Stimulated activated CD4-positive, alpha-beta T cell treated with anti-CD3 and anti-CD28 coated beads, Interleukin-4, amount 100 ng/mL, for 4 hours (primary cell): ENCODE results near the gene FBXO4.
A peak's percentile ranks its signal among the peaks of the same experiment; 100 is the strongest.
"Not testable (repeated sequence)": the region's sequence is repeated elsewhere in the genome, so short reads cannot be mapped to it uniquely, and the experiment has no call there.

Source experiments
- DNase-seq, 2 experiments: peaks; one replicate each; pipeline ENCODE4 v3.0.0-alpha.2; 2020

The FBXO4 gene

DNA sequence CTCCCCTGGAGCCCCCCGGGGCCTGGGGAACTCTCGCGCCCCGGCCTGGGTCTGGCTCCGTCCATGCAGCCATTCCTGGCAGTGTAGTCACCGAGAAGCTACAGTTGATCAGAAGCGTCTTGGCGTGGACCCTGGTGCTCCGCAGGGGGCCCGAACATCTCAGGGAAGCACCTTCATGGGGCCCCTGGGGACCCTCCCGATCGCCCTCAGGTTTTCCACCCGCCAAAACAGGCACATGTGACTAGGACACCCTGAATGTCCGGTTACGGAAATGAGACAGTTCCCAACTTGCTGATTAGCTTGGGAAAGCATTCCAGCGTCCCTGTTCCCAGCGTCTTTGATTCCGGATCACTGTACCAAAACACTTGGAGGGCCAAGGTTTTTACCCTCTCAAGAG is 472 bp downstream of the FBXO4 start:
- DNase-seq: peak in 1 of 2 experiments; percentile 4

DNA sequence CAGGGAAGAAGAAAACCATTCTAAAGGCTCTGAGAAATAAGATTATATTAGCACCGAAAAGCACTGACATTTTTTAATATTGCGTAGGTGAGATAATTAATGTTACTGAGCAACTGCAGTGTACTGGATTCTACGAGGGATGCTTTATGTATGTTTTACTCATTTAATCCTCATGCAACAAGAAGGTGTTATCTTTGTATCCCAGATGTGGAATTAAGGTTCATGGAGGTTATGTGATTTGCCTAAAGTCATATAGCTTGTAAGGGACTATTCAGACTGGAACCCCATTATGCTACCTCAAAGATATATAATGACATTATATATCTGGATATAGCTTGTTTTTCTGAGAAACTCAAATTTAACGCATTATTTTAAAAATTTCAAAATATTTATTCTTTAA is 2.5 kb downstream of the FBXO4 start:
- no peak for DNase-seq

DNA sequence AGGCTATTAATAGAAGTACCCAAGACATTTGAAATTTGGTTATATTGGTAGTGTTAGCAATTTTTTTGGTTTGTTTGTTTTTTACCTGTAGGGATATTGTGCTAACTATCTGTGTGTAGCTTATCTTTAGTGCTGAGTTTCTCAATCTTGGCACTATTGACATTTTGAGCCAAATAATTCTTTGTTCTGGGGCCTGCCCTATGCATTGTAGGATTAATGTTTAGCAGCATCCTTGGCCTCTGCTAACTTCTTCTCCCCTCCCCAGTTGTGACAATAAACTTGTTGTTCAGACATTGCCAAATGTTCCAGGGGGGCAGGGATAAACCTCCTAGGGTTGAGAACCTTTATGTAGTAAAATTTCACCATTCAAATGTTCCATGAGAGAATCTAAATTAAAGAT is 4.0 kb downstream of the FBXO4 start:
- no peak for DNase-seq

DNA sequence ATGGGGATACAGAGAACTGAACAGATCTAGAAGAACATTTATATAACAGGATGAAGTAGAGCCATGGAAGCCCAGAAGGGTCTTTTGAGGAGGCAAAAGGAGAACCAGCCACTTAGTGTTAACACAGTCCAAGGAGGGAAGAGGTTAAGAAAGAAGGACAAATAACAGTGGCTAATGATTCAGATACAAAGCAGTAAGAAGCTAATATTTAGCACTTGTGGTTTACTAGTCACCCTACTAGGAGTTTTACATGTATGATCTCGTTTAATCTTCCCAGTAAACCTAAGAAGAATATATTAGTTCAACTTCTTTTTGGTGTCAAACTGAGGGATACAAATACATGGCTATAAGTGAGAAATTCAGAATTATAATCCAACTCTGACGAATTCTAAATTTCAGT is 7.7 kb downstream of the FBXO4 start:
- DNase-seq: no peak

DNA sequence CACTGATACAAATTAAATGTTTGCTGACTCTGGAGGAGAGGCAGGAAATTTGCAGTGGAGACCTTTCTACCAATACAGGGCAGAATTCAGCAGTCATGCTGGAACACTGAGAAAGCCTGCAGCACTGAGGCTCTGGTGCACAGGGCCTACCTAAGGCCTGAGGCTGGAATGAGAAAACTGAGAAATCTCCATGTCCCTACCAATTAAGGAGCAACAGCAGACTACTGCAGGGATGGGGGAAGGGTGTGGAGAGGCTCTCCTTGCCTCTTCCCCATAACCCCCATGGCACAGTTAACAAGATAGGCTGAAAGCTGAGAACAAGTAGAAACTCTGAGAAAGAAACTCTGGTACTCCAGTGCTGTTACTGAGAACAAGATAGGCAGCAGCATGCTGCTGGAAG is 10.5 kb downstream of the FBXO4 start:
- DNase-seq: no peak

DNA sequence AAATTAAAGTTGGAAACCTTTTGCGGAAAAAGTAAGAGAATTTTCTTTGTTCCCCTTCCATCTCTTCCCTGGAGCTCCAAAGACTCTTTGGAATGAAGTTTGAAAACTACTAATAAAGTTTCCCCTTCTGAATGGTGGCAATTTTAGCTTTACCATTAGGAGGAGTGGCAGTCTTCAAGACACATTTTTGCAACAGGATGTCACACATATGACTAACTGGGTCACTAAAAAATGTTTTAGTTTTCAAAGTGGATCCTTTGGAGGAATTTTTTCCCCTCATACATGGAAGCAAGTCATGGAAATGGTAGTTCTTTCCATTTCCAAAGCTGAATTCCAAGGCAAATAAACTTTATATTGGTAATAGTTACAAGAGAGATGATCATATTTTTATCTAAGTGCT is 15.6 kb downstream of the FBXO4 start:
- DNase-seq: no peak

DNA sequence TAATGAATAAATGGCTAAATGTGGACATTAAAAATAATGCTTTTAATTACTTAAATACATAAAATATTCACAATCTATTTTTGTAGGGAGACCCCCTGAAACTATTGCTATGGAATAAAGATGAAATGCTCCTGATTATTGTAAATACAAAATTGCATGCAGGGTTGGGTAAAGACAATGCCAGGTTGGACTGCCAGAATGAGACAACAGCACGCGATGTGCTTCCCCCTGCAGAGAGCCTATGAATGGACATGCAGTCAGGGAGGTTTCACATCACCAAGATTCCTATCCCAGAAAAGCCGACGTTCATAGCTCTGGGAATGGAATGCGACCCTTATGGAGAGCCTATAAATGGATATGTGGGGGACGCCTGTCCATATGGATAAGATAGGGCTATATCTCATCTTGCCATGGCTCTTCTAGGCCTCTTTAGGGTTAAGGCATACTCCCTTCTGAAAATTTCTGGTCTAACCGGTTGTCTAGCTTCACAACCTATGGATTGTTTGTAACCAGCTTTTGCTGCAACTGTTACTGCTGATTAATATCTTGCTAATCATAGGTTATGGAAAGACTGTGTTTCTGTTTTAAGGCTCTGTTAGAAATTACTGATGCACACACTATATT is 20.4 kb downstream of the FBXO4 start:
- not testable (repeated sequence) for DNase-seq

DNA sequence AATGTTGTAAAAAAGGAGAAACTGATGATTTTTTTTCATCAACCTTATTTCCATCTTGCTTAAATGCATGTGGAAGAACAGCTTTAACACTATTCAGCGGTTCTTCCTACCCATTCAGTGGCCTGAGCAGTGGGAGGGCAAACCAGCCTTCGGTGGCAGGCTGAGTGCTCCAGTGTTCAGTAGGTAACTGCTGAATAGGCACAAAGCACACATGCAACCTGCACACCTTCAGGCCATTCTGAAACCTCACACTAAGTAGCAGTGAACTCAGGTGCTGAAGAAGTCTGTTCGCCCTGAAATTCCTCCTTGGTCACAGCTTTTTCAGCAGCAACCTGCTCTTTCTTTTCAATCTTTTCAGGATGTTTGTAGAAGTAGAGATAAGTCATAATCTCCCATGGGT is 26.1 kb downstream of the FBXO4 start:
- no peak for DNase-seq

DNA sequence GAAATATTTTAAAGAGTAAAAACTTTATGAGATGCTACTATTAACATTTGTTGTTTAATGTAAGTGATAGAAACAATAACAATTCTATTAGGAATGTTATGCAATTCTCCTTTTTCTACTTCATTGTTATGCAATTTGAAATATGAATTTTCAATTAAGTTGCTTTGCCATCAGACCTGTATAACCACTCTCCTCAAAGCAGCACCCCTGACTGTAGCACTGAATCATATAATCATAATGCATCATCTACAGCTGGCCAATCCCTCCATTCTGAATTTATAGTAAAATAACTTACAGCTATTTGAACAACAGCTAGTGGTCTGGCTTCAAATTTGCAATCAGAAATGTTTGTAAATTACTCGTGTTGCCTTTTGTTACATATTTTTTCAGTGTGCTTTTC is 29.2 kb downstream of the FBXO4 start:
- no peak for DNase-seq

DNA sequence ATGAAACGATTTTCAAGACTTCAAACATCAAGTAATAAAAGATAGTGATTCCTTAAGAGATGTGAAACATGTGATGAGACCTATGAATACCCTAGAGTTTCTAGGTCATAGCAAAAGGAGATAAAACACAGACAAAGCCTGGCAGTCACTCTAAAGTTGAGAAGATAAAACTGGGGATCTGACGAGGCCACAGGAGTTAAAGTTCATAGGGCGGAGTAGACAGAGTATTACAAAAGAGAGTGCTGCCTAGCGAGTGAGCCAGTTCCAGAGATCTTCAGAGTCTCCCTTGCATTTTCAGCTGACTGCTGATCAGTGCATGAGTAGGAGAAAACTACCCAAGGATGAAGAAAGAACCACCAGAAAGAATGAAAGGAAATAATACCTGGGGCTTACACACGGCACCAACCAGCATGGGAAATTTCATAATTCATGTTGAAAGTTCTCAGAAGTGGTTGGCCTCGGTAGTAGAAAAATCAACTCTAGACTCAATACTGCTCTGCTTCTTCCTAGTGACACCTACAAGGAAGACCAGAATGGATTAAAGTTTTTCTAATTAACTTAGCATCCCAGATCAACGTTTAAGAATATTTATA is 30.4 kb downstream of the FBXO4 start:
- DNase-seq: no peak

DNA sequence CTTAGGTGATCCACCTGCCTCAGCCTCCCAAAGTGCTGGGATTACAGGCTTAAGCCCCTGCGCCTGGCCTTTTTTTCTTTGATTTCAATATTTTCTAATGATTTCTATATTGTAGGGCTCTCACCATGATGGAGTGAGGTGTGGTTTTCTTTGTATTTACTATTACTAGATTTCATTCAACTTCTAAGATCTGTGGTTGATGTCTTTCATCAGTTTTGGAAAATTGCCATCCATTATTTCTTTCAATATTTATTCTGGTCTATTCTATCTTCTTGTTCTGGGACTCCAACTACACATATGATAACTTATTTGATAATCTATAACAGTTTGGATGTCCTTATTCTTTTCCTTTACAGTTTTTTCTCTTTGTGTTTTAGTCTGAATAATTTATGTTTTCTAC is 31.9 kb downstream of the FBXO4 start:
- no peak for DNase-seq

DNA sequence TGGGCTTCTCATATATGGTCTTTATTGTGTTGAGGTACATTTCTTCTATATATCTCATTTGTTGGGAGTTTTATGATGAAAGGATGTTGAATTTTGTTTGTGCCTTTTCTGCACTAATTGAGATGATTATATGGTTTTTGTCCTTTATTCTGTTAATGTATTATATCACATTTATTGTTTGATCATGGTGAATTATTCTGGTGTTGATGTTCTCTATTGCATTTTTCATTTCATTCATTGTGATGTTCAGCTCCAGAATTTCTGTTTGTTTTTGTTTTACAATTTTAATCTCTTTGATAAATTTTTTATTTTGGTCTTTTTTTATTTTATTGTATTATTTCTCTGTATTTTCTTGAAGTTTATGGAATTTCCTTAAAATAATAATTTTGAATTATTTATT is 35.4 kb downstream of the FBXO4 start:
- DNase-seq: no peak

DNA sequence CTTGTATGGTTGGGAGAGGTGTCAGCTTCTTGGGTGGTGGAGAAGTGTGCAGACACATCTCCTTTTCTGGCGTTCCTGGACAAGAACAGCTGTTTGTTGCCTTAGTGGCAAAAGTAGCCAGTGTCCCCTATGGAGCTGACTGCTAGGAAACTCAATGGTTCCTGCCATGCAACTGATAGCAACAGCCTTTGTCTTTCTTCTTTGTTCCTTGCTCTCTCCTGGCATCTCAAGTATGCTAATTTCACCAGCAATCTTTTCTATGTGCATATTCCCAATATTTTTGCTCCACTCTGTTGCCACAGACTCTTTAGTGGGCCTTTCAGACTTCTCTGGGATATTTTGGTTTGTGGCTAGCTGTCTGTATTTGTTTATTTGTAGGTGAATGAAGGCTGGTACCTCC is 36.7 kb downstream of the FBXO4 start:
- no peak for DNase-seq

DNA sequence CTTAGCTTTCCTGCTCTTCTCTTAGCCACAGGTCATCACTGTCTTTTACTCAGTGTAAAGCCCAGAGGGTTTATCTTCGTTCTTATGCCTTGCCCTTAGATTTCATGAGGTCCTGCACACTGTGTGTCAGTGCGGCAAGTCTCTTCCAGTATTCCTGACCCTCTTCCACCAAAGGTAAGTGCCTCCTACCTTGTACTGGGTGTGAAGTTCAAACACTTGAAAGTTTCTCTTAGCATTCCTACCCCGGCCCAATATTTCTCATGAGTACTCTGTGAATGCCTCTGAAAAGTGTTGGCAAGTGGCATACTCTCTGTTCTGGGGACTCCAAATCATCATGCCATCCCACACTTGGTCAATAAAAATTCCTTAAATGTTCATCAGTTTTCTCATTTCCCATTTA is 37.4 kb downstream of the FBXO4 start:
- DNase-seq: no peak

DNA sequence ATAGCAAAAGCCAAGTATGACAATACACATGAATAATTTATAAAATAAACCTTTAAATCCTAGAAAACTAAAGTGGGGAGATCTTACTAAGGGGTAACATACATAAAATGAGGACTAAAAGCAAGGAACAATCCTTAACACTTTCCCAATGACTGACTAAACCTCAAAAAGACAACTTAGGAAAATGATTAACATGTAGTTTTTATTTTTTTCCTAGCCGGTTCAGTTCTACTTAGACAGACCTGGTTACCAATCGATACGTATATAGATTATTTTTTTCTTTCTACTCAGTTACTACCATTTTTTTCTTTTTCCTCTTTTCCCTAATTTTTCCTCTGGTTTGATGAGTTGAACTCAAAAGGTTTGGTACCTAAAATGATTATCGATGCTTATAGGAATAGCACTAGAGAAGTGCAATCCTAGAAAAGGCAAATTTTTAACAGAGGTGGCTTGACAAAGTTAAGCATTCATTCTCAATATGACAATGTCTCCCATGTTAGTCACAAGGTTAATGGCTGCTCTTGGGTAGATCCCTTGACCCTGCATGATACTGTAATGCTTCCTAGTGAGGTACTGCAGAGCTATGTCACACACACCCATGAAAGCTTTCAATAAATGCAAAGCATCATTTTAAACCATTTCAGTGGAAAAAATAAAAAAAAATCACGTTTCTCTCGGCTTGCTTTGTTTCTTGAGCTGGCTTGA is 41.5 kb downstream of the FBXO4 start:
- DNase-seq: no peak

DNA sequence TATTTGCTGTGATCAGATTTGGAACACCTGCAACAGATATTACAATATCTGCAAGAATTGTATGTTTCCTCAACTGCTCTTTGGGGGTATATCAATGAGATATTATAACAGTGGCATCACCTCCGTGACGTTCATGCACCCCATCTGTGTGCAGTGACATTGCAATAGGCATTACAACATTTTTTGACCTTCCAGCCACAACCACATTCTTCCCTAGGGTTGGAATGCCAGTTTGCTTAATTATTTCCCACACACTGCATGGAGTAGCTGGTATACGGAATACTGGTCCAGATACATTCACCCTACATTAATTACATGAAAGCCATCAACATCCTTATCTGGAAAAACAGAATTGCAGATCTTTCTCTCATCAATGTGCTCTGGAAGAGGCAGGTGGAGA is 42.3 kb downstream of the FBXO4 start:
- no peak for DNase-seq

DNA sequence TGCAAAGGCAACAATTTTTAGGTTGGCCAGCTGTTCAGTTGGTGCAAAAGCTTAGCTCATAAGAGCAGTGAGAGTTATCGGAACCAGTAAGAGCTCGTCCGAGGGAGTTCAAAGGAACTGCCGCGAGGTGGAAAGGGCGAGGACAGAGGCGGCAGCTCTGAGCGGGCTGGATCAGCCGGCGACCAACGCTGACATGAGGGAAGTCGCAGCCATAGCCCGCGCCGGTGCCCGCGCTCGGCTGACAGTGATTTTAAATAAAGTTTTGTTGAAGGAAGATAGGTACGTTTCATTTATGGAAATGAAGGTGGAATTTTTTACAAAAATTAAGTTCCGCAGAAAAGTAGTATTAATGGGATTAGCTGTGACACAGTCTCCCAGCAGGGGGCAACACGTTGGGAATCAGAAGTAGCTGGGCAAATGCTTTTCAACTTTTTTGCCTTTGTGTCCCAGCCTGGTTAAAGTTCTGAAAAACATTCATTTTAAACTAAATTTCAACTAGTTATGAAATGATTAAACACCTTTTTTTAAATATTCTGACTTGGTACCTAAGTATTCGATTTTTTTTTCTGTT is 43.2 kb downstream of the FBXO4 start:
- DNase-seq: no peak

DNA sequence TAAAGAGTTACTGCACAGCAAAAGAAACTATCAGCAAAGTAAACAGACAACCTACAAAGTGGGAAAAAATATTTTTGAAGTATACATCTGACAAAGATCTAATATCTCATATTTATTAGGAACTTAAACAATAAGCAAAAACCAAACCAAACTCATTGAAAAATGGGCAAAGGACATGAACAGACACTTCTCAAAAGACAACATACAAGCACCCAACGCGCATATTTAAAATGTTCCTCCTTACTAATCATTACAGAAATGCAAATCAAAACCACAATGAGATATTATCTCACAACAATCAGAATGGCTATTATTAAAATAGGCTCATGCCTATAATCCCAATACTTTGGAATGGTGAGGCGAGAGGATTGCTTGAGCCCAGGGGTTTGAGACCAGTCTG is 48.0 kb downstream of the FBXO4 start:
- no peak for DNase-seq

DNA sequence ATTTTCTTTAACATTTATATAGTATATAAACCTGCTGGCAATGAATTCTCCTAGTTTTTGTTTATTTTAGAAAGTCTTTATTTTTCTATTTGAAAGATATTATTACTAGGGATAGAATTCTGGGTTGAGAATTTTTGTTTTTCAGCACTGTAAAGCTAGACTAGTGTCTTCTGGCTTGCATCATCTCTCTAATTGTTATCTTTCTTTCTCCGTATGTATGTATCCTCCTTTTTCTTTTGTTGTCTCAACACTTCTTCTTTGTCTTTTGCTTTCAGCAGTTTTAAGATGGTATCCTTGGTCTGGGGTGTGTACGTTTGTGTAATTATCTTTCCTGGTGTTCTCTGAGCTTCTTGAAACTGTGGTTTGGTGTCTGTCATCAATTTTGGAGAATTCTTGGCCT is 48.8 kb downstream of the FBXO4 start:
- DNase-seq: no peak

DNA sequence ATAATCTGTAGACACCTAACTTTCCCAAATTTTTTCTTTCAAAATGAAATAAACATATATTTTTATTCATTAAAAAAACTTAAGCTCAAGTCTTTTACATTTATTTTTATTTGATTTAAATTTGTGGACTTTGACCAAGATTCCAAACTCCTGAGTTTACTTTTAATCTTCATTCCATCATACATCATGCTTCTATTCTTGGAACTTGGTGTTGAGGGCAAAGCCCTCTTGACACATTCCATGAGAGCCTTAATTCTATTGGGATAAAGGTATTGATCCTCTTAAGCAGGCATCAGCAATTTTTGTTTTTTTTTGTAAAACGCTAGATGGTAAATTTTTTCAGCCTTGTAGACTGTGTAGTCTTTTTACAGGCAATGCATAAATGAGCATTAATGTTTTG is 53.6 kb downstream of the FBXO4 start:
- no peak for DNase-seq

DNA sequence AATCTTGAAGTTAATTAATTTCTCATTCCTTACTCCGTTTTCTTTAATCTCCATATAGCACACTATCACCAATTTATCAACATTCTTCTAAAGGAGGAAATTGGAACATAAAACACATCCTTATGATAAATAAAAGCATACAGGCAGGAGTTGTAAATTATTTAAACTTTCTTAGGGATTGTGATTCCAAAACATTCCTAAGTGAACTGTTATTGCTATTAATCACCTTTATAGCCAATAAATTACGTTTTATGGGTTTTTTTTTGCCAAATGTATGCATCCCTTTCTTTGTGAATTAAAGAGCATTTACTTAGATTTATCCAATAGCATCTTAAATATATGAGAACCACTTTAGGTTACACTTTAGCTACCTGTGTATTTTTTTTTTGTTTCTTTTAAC is 55.3 kb downstream of the FBXO4 start:
- DNase-seq: no peak

DNA sequence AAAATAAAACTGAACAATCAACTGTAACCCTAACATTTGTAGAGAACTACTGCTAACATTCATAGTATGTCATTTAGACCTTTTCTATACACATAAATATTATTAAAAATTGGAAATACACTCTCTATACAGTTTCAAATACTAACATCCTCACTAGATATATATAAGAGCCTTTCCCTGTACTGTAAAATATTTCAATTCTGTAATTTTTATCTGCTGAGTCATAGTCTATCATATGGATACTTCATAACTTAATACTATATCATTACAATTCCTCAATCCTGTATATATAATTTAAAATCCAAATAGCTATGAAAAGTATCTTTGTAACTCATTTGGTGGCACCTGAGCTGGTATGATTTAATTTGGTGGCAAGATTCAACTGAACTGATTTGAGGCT is 55.8 kb downstream of the FBXO4 start:
- DNase-seq: no peak

DNA sequence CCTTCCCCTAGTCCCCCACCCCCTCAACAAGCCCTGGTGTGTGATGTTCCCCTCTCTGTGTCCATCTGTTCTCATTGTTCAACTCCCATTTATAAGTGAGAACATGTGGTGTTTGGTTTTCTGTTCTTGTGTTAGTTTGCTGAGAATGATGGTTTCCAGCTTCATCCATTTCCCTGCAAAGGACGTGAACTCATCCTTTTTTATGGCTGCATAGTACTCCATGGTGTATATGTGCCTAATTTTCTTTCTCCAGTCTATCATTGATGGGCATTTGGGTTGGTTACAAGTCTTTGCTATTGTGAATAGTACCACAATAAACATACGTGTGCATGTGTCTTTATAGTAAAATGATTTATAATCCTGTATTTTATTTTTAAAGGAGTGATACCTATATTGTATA is 57.8 kb downstream of the FBXO4 start:
- not testable (repeated sequence) for DNase-seq

DNA sequence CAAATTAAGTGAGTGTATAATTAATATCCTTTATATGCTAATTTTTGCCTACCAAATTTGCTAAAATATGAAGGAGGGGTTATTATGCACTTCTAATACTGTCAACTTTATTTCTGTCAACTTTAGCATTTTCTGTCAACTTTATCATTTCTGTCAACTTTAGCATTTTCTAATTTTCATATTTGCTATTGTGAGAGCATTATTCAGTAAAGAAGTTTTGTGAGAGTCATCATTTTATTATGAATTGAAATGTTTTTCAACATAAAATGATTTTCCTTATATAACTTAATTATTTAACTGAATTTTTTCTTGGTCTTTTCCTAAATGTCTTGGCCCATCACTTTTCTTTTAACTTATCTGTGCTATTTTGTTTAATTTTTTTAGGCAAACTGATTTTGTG is 58.2 kb downstream of the FBXO4 start:
- no peak for DNase-seq
